ENCODE measurements around the gene WDR77.
A peak's percentile ranks its signal among the peaks of the same experiment; 100 is the strongest.

WDR77 gene

GRCh38 chr1:111468717-111469100 is 19.7 kb upstream of the WDR77 start:
- DNase-seq = no peak

GRCh38 chr1:111467865-111468716 is 19.0 kb upstream of the WDR77 start:
- no peak for DNase-seq

GRCh38 chr1:111466480-111466879 is 17.4 kb upstream of the WDR77 start:
- DNase-seq = no peak

GRCh38 chr1:111465754-111466153 is 16.7 kb upstream of the WDR77 start:
- no peak for DNase-seq

GRCh38 chr1:111463029-111463683 is 14.1 kb upstream of the WDR77 start:
- DNase-seq = no peak

GRCh38 chr1:111462370-111463028 is 13.4 kb upstream of the WDR77 start:
- no peak for DNase-seq

- DNase-seq = no peak
Observed at GRCh38 chr1:111461765-111462164, 12.7 kb upstream of the WDR77 start.

GRCh38 chr1:111455642-111456031 is 6.6 kb upstream of the WDR77 start:
- DNase-seq = no peak

- DNase-seq = no peak
Observed at GRCh38 chr1:111454859-111455641, 6.0 kb upstream of the WDR77 start.

- no peak for DNase-seq
Observed at GRCh38 chr1:111453706-111454105, 4.7 kb upstream of the WDR77 start.

GRCh38 chr1:111452581-111452980 is 3.5 kb upstream of the WDR77 start:
- no peak for DNase-seq

GRCh38 chr1:111450185-111450584 is 1.1 kb upstream of the WDR77 start:
- no peak for DNase-seq

GRCh38 chr1:111449703-111450017 is 604 bp upstream of the WDR77 start:
- no peak for DNase-seq

- DNase-seq = no peak
Observed at GRCh38 chr1:111448482-111448917, 556 bp downstream of the WDR77 start.

GRCh38 chr1:111446967-111447892 is 1.8 kb downstream of the WDR77 start:
- DNase-seq = no peak

- DNase-seq = no peak
Observed at GRCh38 chr1:111446546-111446945, 2.5 kb downstream of the WDR77 start.

GRCh38 chr1:111444031-111444430 is 5.0 kb downstream of the WDR77 start:
- DNase-seq = no peak

GRCh38 chr1:111442457-111442856 is 6.6 kb downstream of the WDR77 start:
- no peak for DNase-seq

- DNase-seq = peak; percentile 78
Observed at GRCh38 chr1:111441573-111442192, 7.4 kb downstream of the WDR77 start.

GRCh38 chr1:111439461-111440351 is 9.3 kb downstream of the WDR77 start:
- DNase-seq = no peak

Measured in CD4-positive, alpha-beta T cell treated with Interleukin-6 for 4 hours (primary cell).